ENCODE data around the gene KRT6C.

DNA sequence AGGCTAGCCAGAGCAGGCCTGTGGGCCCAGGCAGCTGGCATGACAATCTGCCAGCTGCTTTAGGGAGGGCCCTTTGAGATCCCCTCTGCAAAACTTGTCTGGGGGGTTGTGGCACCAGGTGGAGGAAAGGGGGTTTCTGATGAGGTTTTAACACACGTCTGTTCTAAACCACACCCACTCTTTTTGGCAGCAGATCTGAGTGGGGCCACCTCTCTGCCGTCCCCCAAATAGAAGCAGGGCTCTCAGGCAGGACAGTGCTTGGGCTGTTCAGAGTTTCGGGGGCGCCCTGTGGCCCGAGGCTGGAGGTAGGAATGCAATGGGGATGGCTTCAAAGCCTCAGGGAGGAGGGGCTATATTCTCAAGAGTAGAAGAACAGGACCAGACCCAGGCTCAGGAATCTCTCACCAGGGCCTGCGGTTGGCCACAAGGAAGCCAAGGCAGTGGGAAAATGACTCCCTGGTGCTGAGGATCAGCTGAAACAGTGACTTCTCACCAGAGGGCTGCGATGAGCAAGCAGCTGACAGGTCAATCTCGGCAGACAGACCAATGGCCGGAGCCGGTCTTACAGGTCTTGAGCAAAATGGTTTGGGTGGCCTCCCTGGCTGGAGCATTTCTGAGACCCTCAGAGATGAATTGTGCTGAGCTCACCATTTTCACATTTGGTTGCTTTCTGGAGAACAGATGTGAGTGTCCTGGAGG is 48.1 kb upstream of the KRT6C start:
- TF ChIP-seq, protein P1, sequence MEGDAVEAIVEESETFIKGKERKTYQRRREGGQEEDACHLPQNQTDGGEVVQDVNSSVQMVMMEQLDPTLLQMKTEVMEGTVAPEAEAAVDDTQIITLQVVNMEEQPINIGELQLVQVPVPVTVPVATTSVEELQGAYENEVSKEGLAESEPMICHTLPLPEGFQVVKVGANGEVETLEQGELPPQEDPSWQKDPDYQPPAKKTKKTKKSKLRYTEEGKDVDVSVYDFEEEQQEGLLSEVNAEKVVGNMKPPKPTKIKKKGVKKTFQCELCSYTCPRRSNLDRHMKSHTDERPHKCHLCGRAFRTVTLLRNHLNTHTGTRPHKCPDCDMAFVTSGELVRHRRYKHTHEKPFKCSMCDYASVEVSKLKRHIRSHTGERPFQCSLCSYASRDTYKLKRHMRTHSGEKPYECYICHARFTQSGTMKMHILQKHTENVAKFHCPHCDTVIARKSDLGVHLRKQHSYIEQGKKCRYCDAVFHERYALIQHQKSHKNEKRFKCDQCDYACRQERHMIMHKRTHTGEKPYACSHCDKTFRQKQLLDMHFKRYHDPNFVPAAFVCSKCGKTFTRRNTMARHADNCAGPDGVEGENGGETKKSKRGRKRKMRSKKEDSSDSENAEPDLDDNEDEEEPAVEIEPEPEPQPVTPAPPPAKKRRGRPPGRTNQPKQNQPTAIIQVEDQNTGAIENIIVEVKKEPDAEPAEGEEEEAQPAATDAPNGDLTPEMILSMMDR (IDR thresholded peaks at IDR 0.05 in 8 of 11, conservative IDR thresholded peaks at IDR 0.05 in 3 of 11), result no peak
- no peak for TF ChIP-seq POLR2A (IDR thresholded peaks at IDR 0.05)
